Globus pallidus (tissue), 1 donor: ENCODE data around the gene GNAQ.
"Not testable (repeated sequence)": the region's sequence is repeated elsewhere in the genome, so short reads cannot be mapped to it uniquely, and the experiment has no call there.

ENCODE experiments used
- DNase-seq: peaks from one replicate; pipeline ENCODE4 v3.0.0-alpha.2; 2015; ENCODE audit warnings: low spot score

GNAQ gene

GRCh38 chr9:77771171-77771570 is 260.4 kb downstream of the GNAQ start:
- no peak for DNase-seq

GRCh38 chr9:77770340-77770739 is 261.3 kb downstream of the GNAQ start:
- peak; percentile 93 for DNase-seq

- DNase-seq, result no peak
Measured at GRCh38 chr9:77769246-77769645, 262.4 kb downstream of the GNAQ start.

- DNase-seq, result no peak
Measured at GRCh38 chr9:77766587-77766986, 265.0 kb downstream of the GNAQ start.

- no peak for DNase-seq
Measured at GRCh38 chr9:77765781-77766259, 265.8 kb downstream of the GNAQ start.

- DNase-seq, result no peak
Measured at GRCh38 chr9:77764894-77765780, 266.5 kb downstream of the GNAQ start.

GRCh38 chr9:77763566-77763965 is 268.0 kb downstream of the GNAQ start:
- no peak for DNase-seq

GRCh38 chr9:77760919-77761318 is 270.7 kb downstream of the GNAQ start:
- DNase-seq, result not testable (repeated sequence)

GRCh38 chr9:77759391-77759790 is 272.2 kb downstream of the GNAQ start:
- DNase-seq, result no peak

- no peak for DNase-seq
Measured at GRCh38 chr9:77756449-77756848, 275.2 kb downstream of the GNAQ start.

- DNase-seq, result no peak
Measured at GRCh38 chr9:77753180-77753579, 278.4 kb downstream of the GNAQ start.

GRCh38 chr9:77752554-77752953 is 279.1 kb downstream of the GNAQ start:
- no peak for DNase-seq

- DNase-seq, result peak; percentile 81
Measured at GRCh38 chr9:77751341-77752091, 280.1 kb downstream of the GNAQ start.

GRCh38 chr9:77750981-77751340 is 280.6 kb downstream of the GNAQ start:
- DNase-seq, result no peak

GRCh38 chr9:77750284-77750683 is 281.3 kb downstream of the GNAQ start:
- DNase-seq, result no peak

GRCh38 chr9:77748214-77748772 is 283.3 kb downstream of the GNAQ start:
- no peak for DNase-seq

GRCh38 chr9:77747163-77747562 is 284.4 kb downstream of the GNAQ start:
- no peak for DNase-seq

- DNase-seq, result no peak
Measured at GRCh38 chr9:77744841-77745430, 286.7 kb downstream of the GNAQ start.

- DNase-seq, result no peak
Measured at GRCh38 chr9:77743386-77743785, 288.2 kb downstream of the GNAQ start.

GRCh38 chr9:77738932-77739331 is 292.7 kb downstream of the GNAQ start:
- DNase-seq, result no peak

GRCh38 chr9:77735494-77735893 is 296.1 kb downstream of the GNAQ start:
- DNase-seq, result peak; percentile 25

GRCh38 chr9:77731930-77732329 is 299.7 kb downstream of the GNAQ start:
- DNase-seq, result no peak
